ENCODE data around the gene PIH1D1.

The PIH1D1 gene

GRCh38 chr19:49440439-49441209 lies 11.0 kb downstream of the PIH1D1 start:
- no peak for DNase-seq (ENCODE audit: extremely low read depth, low read depth)
- H3K4me3 ChIP-seq (replicated peaks; ENCODE audit: low read depth, low read length): no peak overlapping the region
- TF ChIP-seq CTCF (IDR thresholded peaks at IDR 0.05; ENCODE audit: low read depth, low read length, missing control alignments): no peak

GRCh38 chr19:49439836-49440235 lies 11.8 kb downstream of the PIH1D1 start:
- DNase-seq (ENCODE audit: extremely low read depth, low read depth): no peak
- no peak overlapping the region for H3K4me3 ChIP-seq (replicated peaks; ENCODE audit: low read depth, low read length)
- no peak for TF ChIP-seq CTCF (IDR thresholded peaks at IDR 0.05; ENCODE audit: low read depth, low read length, missing control alignments)

- TF ChIP-seq CTCF (IDR thresholded peaks at IDR 0.05; ENCODE audit: low read depth, low read length, missing control alignments): no peak
- no peak for DNase-seq (ENCODE audit: extremely low read depth, low read depth)
- H3K4me3 ChIP-seq (replicated peaks; ENCODE audit: low read depth, low read length): no peak overlapping the region
Measured at GRCh38 chr19:49438261-49438660, 13.4 kb downstream of the PIH1D1 start.

GRCh38 chr19:49437231-49437630 lies 14.4 kb downstream of the PIH1D1 start:
- DNase-seq (ENCODE audit: extremely low read depth, low read depth): no peak
- H3K4me3 ChIP-seq (replicated peaks; ENCODE audit: low read depth, low read length): no peak overlapping the region
- TF ChIP-seq CTCF (IDR thresholded peaks at IDR 0.05; ENCODE audit: low read depth, low read length, missing control alignments): no peak

- no peak overlapping the region for H3K4me3 ChIP-seq (replicated peaks; ENCODE audit: low read depth, low read length)
- no peak for DNase-seq (ENCODE audit: extremely low read depth, low read depth)
- TF ChIP-seq CTCF (IDR thresholded peaks at IDR 0.05; ENCODE audit: low read depth, low read length, missing control alignments): no peak
Measured at GRCh38 chr19:49436381-49437017, 15.1 kb downstream of the PIH1D1 start.

- H3K4me3 ChIP-seq (replicated peaks; ENCODE audit: low read depth, low read length): no peak overlapping the region
Measured at GRCh38 chr19:49435670-49436069, 15.9 kb downstream of the PIH1D1 start.

More at GRCh38 chr19:49435670-49436069, 15.9 kb downstream of the PIH1D1 start:
- DNase-seq (ENCODE audit: extremely low read depth, low read depth): no peak
- TF ChIP-seq CTCF (IDR thresholded peaks at IDR 0.05; ENCODE audit: low read depth, low read length, missing control alignments): no peak

Measured in HFF-Myc (cell line).